Endothelial cell of umbilical vein (primary cell): ENCODE measurements around the gene RSPH3.

Experiments
- CTCF ChIP-seq, 2 donors: IDR thresholded peaks; 1 replicate in 1 of 2; 2 replicates in 1 of 2; pipeline ENCODE4 v1.5.1; 2011; ENCODE audit warnings: low read length in 2 of 2, mild to moderate bottlenecking in 2 of 2, moderate library complexity in 2 of 2, control low read depth in 1 of 2, inconsistent platforms in 1 of 2, low read depth in 1 of 2; ENCODE audit not compliant: insufficient read depth in 1 of 2; ENCODE audit errors: extremely low read depth in 1 of 2
- POLR2A ChIP-seq: IDR thresholded peaks from 2 replicates; pipeline ENCODE4 v1.6.1; 2012; ENCODE audit warnings: low read depth, mild to moderate bottlenecking, control low read depth, low read length
- POLR2AphosphoS5 ChIP-seq: IDR thresholded peaks from 2 replicates; pipeline ENCODE4 v1.6.1; 2012; ENCODE audit warnings: low read depth, mild to moderate bottlenecking, control low read depth, low read length, moderate library complexity; ENCODE audit not compliant: insufficient read depth

GRCh38 chr6:158934157-158934556, 65.8 kb downstream of the RSPH3 start:
- no peak for TF ChIP-seq CTCF (IDR thresholded peaks at IDR 0.05; ENCODE audit: extremely low read depth in 1 of 2, insufficient read depth in 1 of 2, low read depth in 1 of 2, low read length in 2 of 2)
- TF ChIP-seq POLR2A = no peak
- TF ChIP-seq POLR2AphosphoS5 = no peak
